GM12801 (cell line): ENCODE results near the gene PDPR.
"Not testable (repeated sequence)": the region's sequence is repeated elsewhere in the genome, so short reads cannot be mapped to it uniquely, and the experiment has no call there.

ENCODE experiments used
- CTCF ChIP-seq: IDR thresholded peaks from one replicate; pipeline ENCODE4 v1.5.1; 2011; ENCODE audit warnings: control low read depth; ENCODE audit not compliant: insufficient read length; ENCODE audit errors: extremely low read depth

PDPR gene

GRCh38 chr16:70163596-70163995 is 49.5 kb downstream of the PDPR start:
- TF ChIP-seq CTCF, result no peak

GRCh38 chr16:70173212-70173837 is 59.2 kb downstream of the PDPR start, which contains the start of gene CLEC18C:
CLEC18C (plus strand) TSS chr16:70173787; CDS start chr16:70174279, 492 bp downstream.
- not testable (repeated sequence) for TF ChIP-seq CTCF
